ENCODE results near the gene ELMOD2.

The ELMOD2 gene

DNA sequence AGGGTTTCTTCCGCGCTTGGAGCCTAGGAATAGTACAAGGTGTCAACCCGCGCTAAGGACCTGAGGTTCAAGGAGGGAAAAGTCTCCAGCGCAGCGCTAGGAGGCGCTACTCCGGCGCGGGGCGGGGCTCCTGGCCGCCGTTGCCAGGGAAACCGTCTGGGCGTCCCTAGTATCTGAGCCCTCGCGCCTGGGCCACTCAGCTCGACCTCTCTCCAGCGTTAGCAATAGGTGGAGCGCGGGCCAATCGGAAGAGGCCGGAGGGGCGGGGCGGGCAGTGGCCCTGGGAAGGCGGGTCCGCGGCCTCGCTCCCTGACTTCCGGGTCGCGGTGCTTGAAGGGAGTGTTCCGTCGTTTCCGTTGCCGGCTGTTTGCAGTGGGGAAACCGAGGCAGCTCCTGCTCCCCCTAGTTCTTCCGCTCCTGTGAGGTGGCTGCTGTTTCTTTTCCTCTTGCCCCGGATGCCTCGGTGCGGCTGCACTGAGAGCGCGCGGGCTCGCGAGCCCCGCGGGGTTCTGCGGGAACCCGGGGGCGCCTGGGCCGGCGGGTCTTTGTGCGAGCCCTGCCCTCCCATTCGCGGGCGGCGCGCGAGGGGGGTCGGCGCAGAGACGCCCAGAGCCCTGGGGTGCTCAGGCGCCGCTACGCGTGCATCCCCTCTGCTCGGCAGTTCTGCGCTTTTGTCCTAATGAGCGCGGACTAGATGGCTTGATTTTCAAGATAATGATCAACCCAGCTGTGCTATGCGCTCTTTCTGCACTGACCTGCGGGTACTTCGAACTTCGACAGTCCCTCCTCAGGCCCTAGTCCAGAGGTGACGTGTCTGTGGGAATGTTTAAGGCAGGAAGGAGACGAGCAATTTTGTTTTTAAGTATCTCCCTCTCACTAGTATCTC, at the start of gene ELMOD2:
Gene ELMOD2, plus strand, starts transcription at position 312 of the 886 bp plus-strand sequence. CDS start 1,261 bp downstream, outside the sequence.
- peak within 1 kb of the TSS; percentile 80 for H3K27ac ChIP-seq
- peak; percentile 99 for DNase-seq (ENCODE audit: low spot score)
- CTCF ChIA-PET = interaction anchor here (0.6 to 0.9 kb wide), 4 partner anchors 47 to 194 kb away, joined by 3 to 4 read pairs (median 3); no protein-coding TSS in a partner anchor
- POLR2A ChIA-PET (ENCODE audit: low non-redundant PET) = no interaction called here
- TF ChIP-seq CTCF (conservative IDR thresholded peaks at IDR 0.05; ENCODE audit: low read depth) = peak; percentile 96

GRCh38 chr4:140483445-140483844, 40.5 kb upstream of the ELMOD2 start:
- H3K27ac ChIP-seq = no peak overlapping the region
- ChIA-PET CTCF (no interaction called here), POLR2A (ENCODE audit: low non-redundant PET) (no interaction called here)
- TF ChIP-seq CTCF (conservative IDR thresholded peaks at IDR 0.05; ENCODE audit: low read depth) = no peak
- DNase-seq (ENCODE audit: low spot score) = no peak

- TF ChIP-seq CTCF (conservative IDR thresholded peaks at IDR 0.05; ENCODE audit: low read depth) = no peak
- no peak for DNase-seq (ENCODE audit: low spot score)
- POLR2A ChIA-PET (ENCODE audit: low non-redundant PET) = no interaction called here
- H3K27ac ChIP-seq = no peak overlapping the region
- CTCF ChIA-PET = no interaction called here
These were observed 38.0 kb upstream of the ELMOD2 start for GRCh38 chr4:140485939-140486338.

GRCh38 chr4:140497405-140497746, 26.6 kb upstream of the ELMOD2 start:
- POLR2A ChIA-PET (ENCODE audit: low non-redundant PET) = no interaction called here
- no peak overlapping the region for H3K27ac ChIP-seq
- no peak for TF ChIP-seq CTCF (conservative IDR thresholded peaks at IDR 0.05; ENCODE audit: low read depth)
- CTCF ChIA-PET = no interaction called here
- no peak for DNase-seq (ENCODE audit: low spot score)

GRCh38 chr4:140497747-140498636, 26.0 kb upstream of the ELMOD2 start, which contains the start of gene MGAT4D:
Gene MGAT4D (minus strand): TSS chr4:140498293. CDS start chr4:140498222, 71 bp downstream.
- CTCF ChIA-PET = interaction anchor here (0.5 kb wide), 1 partner anchor 270 kb away, joined by 3 read pairs; no protein-coding TSS in a partner anchor
- no peak for TF ChIP-seq CTCF (conservative IDR thresholded peaks at IDR 0.05; ENCODE audit: low read depth)
- POLR2A ChIA-PET (ENCODE audit: low non-redundant PET) = no interaction called here
- no peak within 1 kb of the TSS for H3K27ac ChIP-seq
- DNase-seq (ENCODE audit: low spot score) = no peak

- no peak overlapping the region for H3K27ac ChIP-seq
- CTCF ChIA-PET = no interaction called here
- POLR2A ChIA-PET (ENCODE audit: low non-redundant PET) = no interaction called here
- no peak for DNase-seq (ENCODE audit: low spot score)
- no peak for TF ChIP-seq CTCF (conservative IDR thresholded peaks at IDR 0.05; ENCODE audit: low read depth)
These were observed 24.6 kb upstream of the ELMOD2 start for GRCh38 chr4:140499391-140499790.

Measured in RWPE1 (cell line).